HUDEP-2 (cell line): ENCODE results near the gene POLR3B.
"Not testable (repeated sequence)": the region's sequence is repeated elsewhere in the genome, so short reads cannot be mapped to it uniquely, and the experiment has no call there.

Experiments
- DNase-seq, 76 experiments: peaks; one replicate each; lab custom pipeline; 2025; ENCODE audit not compliant: unreplicated experiment in 76 of 76; lab: John Stamatoyannopoulos, UW

Gene POLR3B

GRCh38 chr12:106357549-106358395 lies at the start of gene POLR3B:
TSS of gene POLR3B (plus strand) at chr12:106357748. CDS start at chr12:106357880, 132 bp downstream.
- peak; percentile 21 to 99 (median 89) for DNase-seq

DNA sequence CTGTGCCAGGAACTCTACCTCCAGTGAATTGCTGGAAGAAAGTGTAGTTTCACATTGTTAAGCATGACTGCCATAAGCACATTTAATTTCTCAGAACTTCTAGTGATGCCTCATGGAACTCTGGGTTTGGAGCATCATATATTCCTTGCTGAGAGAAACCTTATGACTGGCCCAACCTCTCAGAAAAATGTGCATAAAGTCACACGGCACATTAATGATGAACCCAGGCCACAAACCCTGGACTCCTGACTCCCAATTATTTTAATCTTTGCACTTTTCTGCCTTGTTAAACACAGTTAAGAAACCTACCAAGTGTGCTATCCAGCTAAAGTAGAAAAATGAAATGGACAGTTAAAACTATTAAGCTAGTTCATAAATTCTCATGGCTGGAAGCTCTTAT lies 49.4 kb upstream of the POLR3B start:
- DNase-seq: no peak

- DNase-seq: no peak
Observed at GRCh38 chr12:106308611-106309010, 48.9 kb upstream of the POLR3B start.

DNA sequence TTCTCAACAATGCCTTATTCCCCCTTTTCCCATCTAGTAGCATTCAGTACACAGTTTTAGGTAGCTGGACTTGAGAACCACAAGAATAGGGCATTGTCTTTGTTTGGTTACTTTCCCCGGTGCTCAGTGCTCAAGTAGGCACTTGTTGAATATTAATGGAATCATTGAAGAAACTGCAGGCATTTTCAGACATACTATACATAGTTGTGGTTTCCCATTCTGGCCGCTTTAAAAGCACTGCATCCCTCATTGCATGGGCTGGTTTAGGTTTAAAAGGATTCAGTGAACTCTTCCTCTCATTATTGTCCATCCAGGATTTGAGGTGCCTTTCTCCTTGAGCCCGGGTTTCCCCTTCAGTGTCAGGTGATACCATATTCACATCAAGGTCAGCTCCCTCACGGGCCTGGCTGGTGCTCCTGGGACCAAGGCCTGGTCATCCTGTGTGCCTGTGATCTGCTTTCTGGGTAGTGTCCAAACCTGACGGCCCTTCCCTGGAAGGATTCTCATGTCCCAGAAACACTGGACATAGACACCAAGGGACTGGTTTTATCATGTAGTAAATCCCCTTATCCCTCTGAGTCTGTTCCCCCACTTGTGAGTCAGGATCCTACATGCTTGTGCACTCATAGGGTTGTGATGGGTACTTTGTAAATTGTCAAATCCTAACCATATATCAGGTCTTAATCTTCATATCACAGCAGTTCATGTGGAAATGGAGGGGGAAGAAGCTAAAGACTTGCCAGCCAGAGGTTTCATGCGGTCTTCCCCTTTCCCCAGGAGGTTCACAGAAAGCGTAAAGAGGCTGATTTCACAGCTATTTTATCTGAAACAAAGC lies 47.7 kb upstream of the POLR3B start:
- DNase-seq: no peak

GRCh38 chr12:106310687-106311086 lies 46.9 kb upstream of the POLR3B start:
- no peak for DNase-seq

- DNase-seq: no peak
Observed at GRCh38 chr12:106311139-106311538, 46.4 kb upstream of the POLR3B start.

DNA sequence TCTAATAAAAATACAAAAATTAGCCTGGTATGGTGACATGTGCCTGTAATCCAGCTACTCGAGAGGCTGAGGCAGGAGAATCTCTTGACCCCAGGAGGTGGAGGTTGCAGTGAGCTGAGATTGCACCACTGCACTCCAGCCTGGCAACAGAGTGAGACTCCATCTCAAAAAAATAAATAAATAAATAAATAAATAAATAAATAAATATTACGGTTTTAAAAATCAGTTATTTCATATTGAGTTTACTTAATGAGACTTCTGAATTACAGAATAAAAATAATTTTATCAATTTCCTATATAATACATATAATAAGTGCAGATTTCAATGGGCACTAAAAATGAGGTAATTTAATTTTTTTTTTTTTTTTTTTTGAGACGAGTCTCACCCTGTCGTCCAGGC lies 44.1 kb upstream of the POLR3B start:
- not testable (repeated sequence) for DNase-seq

DNA sequence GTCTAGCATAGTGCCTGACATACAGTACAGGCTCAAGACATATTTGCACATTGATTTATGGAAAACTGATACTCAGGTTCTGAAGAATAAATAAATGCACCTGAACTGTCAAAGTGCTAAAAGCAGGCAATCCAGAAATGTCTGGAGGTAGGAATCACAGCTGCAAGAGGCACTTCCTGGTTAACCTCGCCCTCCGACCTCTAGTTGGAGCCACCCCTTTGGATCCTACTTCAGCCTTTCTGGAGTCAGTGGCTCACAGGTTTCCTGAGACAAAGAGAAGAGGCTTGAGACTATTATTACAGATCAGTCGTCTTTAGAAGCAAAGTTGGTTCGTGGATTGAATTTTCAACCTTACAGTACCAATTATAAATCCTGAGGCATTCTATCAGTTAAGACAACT lies 42.0 kb upstream of the POLR3B start:
- no peak for DNase-seq

DNA sequence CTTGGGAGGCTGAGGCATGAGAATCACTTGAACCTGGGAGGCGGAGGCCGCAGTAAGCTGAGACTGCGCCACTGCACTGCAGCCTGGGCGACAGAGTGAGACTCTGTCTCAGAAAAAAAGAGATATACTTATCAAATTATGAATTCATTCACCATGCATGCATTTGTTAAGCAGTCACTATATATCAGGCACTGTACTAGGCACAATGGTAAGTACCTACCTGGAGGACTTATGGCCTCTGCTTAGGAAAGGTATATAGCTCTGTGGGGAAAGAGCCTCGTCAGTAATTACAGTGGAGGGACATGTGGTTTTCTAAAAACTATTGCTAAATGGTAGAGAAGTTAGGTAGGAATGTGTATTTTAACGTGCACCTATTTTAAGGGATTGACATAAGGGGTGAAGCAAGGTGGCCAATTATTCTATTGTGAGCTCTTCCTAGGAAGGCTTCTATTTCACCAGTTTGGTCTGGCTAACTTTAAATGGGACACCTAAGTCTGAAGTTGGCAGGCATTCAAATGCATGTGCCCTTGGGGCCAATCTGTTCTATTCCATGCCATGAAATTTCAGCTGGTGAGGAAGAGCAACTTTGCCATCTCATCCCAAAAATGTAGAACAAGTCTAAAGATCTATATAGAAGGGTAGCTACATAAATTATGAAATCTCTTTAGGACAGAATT lies 40.0 kb upstream of the POLR3B start:
- no peak for DNase-seq

DNA sequence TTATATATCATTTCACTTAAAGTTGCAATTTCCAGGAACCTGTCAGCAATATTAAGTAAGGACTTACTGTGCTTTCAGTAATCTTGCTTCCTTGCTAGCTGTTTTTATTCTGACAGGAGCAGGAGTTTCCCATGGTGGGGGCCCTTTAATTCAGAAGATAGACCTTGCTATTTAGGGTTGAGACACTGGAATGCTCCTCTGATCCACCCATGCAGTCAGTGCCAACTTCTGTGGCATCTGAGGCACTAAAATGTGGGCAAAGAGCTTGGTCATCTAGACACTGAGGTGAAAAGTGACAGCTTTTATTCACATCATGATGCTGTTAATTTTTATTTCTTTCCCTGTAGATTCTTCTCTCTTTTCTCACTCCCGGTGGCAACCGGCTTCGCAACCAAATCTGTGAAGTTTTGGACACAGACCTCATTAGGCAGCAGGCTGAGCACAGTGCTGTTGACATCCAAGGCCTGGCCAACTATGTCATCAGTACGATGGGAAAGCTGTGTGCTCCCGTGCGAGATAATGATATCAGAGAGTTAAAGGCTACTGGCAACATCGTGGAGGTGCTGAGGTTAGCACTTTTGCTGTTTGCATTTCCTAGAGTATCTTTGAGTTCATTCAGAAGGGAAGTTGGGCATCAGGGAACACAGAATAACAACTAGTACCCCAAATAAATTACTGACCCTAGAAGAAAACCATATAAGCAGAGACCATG lies 36.3 kb upstream of the POLR3B start:
- no peak for DNase-seq

GRCh38 chr12:106323537-106323936 lies 34.0 kb upstream of the POLR3B start:
- no peak for DNase-seq

GRCh38 chr12:106327309-106327869 lies 30.2 kb upstream of the POLR3B start:
- DNase-seq: no peak

DNA sequence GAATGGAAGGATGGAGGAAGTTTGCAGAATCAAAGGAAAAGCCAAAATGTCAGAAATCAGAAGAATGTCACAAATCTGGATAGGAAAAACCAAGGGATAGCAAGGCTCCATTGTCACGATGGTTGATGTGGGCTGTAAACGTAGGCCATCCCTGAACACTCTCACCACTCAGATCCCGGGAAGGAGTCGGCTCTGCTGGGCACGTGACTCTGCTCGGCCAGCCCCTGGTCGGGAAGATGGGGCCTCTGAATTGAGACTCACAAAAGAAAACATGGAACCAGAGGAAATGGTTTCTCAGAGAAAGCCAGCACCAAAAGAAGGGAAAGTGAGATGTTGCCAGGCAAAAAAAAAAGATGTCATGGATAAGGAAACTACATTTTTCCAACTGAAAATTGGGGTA lies 28.8 kb upstream of the POLR3B start:
- no peak for DNase-seq

GRCh38 chr12:106329231-106329982 lies 28.1 kb upstream of the POLR3B start:
- no peak for DNase-seq

GRCh38 chr12:106331599-106331998 lies 25.9 kb upstream of the POLR3B start:
- DNase-seq: no peak

DNA sequence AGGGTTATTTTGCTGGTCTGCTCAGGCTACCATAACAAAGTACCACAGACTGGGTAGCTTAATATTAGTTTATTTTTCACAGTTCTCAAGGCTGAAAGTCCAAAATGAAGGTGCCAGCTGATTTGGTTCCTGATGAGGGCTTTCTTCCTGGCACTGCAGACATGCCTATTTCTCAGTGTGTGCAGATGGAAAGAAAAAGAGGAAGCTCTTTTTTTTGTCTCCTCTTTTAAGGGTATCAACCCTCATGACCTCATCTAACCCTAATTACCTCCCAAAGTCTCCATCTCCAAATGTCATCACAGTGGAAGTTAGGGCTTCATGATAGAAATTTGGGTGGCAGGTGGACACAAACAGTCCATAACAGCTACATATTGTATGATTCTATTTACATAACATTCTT lies 25.0 kb upstream of the POLR3B start:
- no peak for DNase-seq

- no peak for DNase-seq
Observed at GRCh38 chr12:106333010-106333409, 24.5 kb upstream of the POLR3B start.

DNA sequence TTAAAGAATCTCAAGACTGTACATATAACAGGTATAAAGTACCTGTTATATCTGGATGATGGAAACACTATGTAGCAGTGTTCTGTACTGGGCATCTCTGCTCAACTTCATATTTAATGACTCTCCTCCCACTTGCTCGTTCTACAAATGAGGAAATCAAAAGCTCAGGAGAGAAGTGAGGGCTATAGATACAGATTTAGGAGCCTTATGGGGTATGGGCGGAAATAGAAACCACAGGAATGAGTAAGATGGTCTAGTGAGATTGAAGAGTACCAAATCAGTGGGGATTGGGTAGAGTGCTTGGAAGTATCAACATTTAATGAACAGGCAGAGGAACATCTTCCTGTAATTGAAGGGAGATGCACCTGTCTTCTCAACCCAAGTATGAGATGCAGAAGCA lies 23.8 kb upstream of the POLR3B start:
- DNase-seq: no peak

- DNase-seq: no peak
Observed at GRCh38 chr12:106341086-106341877, 16.3 kb upstream of the POLR3B start.
